SK-N-SH treated with all-trans-retinoic acid at 6 μM for 48 hours (cell line): ENCODE results near the gene PCDHGA11.

Experiments used
- ATAC-seq: fragments of 200-7000 bp; cut with Tn5 transposase; 3 replicates; pipeline ENCODE4 v1.9.1; 2020; ENCODE audit warnings: mild to moderate bottlenecking, moderate library complexity
- ARNTL ChIP-seq: fragments of 450-650 bp; formaldehyde crosslinking; IDR thresholded peaks from 2 replicates; pipeline ENCODE4 v1.5.0; 2020; ENCODE audit warnings: low read depth, mild to moderate bottlenecking, moderate library complexity, borderline replicate concordance
- BACH2 ChIP-seq: fragments of 250-450 bp; sonication (Bioruptor Pico); IDR thresholded peaks from 2 replicates; pipeline ENCODE4 v1.9.0; 2021; ENCODE audit warnings: mild to moderate bottlenecking, borderline replicate concordance
- CREB5 ChIP-seq: fragments of 250-450 bp; sonication (Bioruptor Pico); IDR thresholded peaks from 2 replicates; pipeline ENCODE4 v1.5.1; 2020; ENCODE audit warnings: low read depth, mild to moderate bottlenecking, moderate library complexity
- CSDC2 ChIP-seq: fragments of 250-450 bp; sonication (Bioruptor Pico); IDR thresholded peaks from 2 replicates; pipeline ENCODE4 v1.5.0; 2020; ENCODE audit warnings: mild to moderate bottlenecking, moderate library complexity
- CSRNP3 ChIP-seq: fragments of 250-450 bp; sonication (Bioruptor Pico); IDR thresholded peaks from 2 replicates; pipeline ENCODE4 v1.5.1; 2021; ENCODE audit warnings: mild to moderate bottlenecking, moderate library complexity
- ESRRG ChIP-seq: fragments of 250-450 bp; sonication (Bioruptor Pico); IDR thresholded peaks from 2 replicates; pipeline ENCODE4 v1.6.1; 2021; ENCODE audit warnings: mild to moderate bottlenecking
- ISL1 ChIP-seq: fragments of 250-450 bp; sonication (Bioruptor Pico); IDR thresholded peaks from 2 replicates; pipeline ENCODE4 v2.1.2; 2022; ENCODE audit warnings: mild to moderate bottlenecking, moderate library complexity
- OSR1 ChIP-seq: fragments of 250-450 bp; sonication (Bioruptor Pico); IDR thresholded peaks from 2 replicates; pipeline ENCODE4 v1.8.0; 2022; ENCODE audit warnings: moderate library complexity, mild to moderate bottlenecking, inconsistent platforms
- PATZ1 ChIP-seq: fragments of 250-450 bp; sonication (Bioruptor Pico); IDR thresholded peaks from 2 replicates; pipeline ENCODE4 v1.8.0; 2020; ENCODE audit warnings: mild to moderate bottlenecking, moderate library complexity, borderline replicate concordance
- PPARA ChIP-seq: fragments of 250-450 bp; sonication (Bioruptor Pico); IDR thresholded peaks from 2 replicates; pipeline ENCODE4 v1.5.0; 2020; ENCODE audit warnings: mild to moderate bottlenecking, borderline replicate concordance
- RARB ChIP-seq: fragments of 250-450 bp; sonication (Bioruptor Pico); IDR thresholded peaks from 2 replicates; pipeline ENCODE4 v1.8.0; 2021; ENCODE audit warnings: mild to moderate bottlenecking, moderate library complexity
- SNAI2 ChIP-seq: fragments of 250-450 bp; sonication (Bioruptor Pico); IDR thresholded peaks from 2 replicates; pipeline ENCODE4 v1.5.0; 2020; ENCODE audit warnings: mild to moderate bottlenecking, moderate library complexity
- TCF4 ChIP-seq: fragments of 250-450 bp; sonication (Bioruptor Pico); IDR thresholded peaks from 2 replicates; pipeline ENCODE4 v1.8.0; 2021; ENCODE audit warnings: mild to moderate bottlenecking, moderate library complexity, borderline replicate concordance
- TOX ChIP-seq: fragments of 250-450 bp; sonication (Bioruptor Pico); IDR thresholded peaks from 2 replicates; pipeline ENCODE4 v1.8.0; 2021; ENCODE audit warnings: mild to moderate bottlenecking, moderate library complexity, borderline replicate concordance
- TSHZ2 ChIP-seq: fragments of 250-450 bp; sonication (Bioruptor Pico); IDR thresholded peaks from 2 replicates; pipeline ENCODE4 v1.5.0; 2020; ENCODE audit warnings: mild to moderate bottlenecking, moderate library complexity
- ZC3H10 ChIP-seq: fragments of 250-450 bp; sonication (Bioruptor Pico); IDR thresholded peaks from 2 replicates; pipeline ENCODE4 v1.5.1; 2021; ENCODE audit warnings: mild to moderate bottlenecking, moderate library complexity
- ZFP3 ChIP-seq: fragments of 250-450 bp; sonication (Bioruptor Pico); IDR thresholded peaks from 2 replicates; pipeline ENCODE4 v1.5.0; 2020; ENCODE audit warnings: mild to moderate bottlenecking, moderate library complexity
- ZFP30 ChIP-seq: fragments of 450-650 bp; formaldehyde crosslinking; IDR thresholded peaks from 2 replicates; pipeline ENCODE4 v1.5.0; 2022; ENCODE audit warnings: mild to moderate bottlenecking, moderate library complexity
- ZNF565 ChIP-seq: fragments of 450-650 bp; formaldehyde crosslinking; conservative IDR thresholded peaks from 2 replicates; pipeline ENCODE4 v1.5.0; 2020; ENCODE audit warnings: low read depth, mild to moderate bottlenecking, moderate library complexity
- ZNF70 ChIP-seq: fragments of 450-650 bp; formaldehyde crosslinking; IDR thresholded peaks from 2 replicates; pipeline ENCODE4 v1.5.0; 2020; ENCODE audit warnings: mild to moderate bottlenecking, moderate library complexity
- ZNF8 ChIP-seq: fragments of 450-650 bp; formaldehyde crosslinking; IDR thresholded peaks from 2 replicates; pipeline ENCODE4 v1.5.0; 2020; ENCODE audit warnings: mild to moderate bottlenecking, moderate library complexity

The PCDHGA11 gene

GRCh38 chr5:141419074-141419880 lies 1.6 kb upstream of the PCDHGA11 start:
- ATAC-seq, result no peak

GRCh38 chr5:141421489-141421855 lies 621 bp downstream of the PCDHGA11 start:
- no peak for ATAC-seq
- no peak for TF ChIP-seq PATZ1 (CRISPR knock-in tag)
- TF ChIP-seq OSR1 (CRISPR knock-in tag), result no peak
- no peak for TF ChIP-seq ISL1 (CRISPR knock-in tag)
- TF ChIP-seq ZC3H10 (CRISPR knock-in tag), result no peak
- TF ChIP-seq BACH2 (CRISPR knock-in tag), result no peak
- no peak for TF ChIP-seq ZFP30 (CRISPR knock-in tag)
- no peak for TF ChIP-seq TOX
- no peak for TF ChIP-seq PPARA (CRISPR knock-in tag)
- no peak for TF ChIP-seq ZNF8 (CRISPR knock-in tag)
- TF ChIP-seq CSRNP3 (CRISPR knock-in tag), result no peak
- no peak for TF ChIP-seq SNAI2
- TF ChIP-seq TCF4 (CRISPR knock-in tag), result no peak
- TF ChIP-seq ZNF565 (CRISPR knock-in tag), result no peak
- no peak for TF ChIP-seq TSHZ2 (CRISPR knock-in tag)
- TF ChIP-seq CSDC2 (CRISPR knock-in tag), result no peak
- TF ChIP-seq ZNF70 (CRISPR knock-in tag), result no peak
- TF ChIP-seq ZFP3 (CRISPR knock-in tag), result no peak
- TF ChIP-seq ESRRG (CRISPR knock-in tag), result no peak
- TF ChIP-seq CREB5 (CRISPR knock-in tag), result no peak
- TF ChIP-seq, all 23 proteins: peak for 0

More at GRCh38 chr5:141419074-141419880, 1.6 kb upstream of the PCDHGA11 start:
- TF ChIP-seq ZC3H10 (CRISPR knock-in tag), result no peak
- no peak for TF ChIP-seq PPARA (CRISPR knock-in tag)
- TF ChIP-seq TCF4 (CRISPR knock-in tag), result no peak
- TF ChIP-seq, all 23 proteins: peak for 0

- ATAC-seq, result no peak
- TF ChIP-seq CREB5 (CRISPR knock-in tag), result no peak
- TF ChIP-seq RARB (CRISPR knock-in tag), result no peak
- TF ChIP-seq ISL1 (CRISPR knock-in tag), result no peak
- no peak for TF ChIP-seq CSDC2 (CRISPR knock-in tag)
- TF ChIP-seq ZC3H10 (CRISPR knock-in tag), result no peak
- no peak for TF ChIP-seq TOX
- TF ChIP-seq ZNF565 (CRISPR knock-in tag), result no peak
- no peak for TF ChIP-seq OSR1 (CRISPR knock-in tag)
- no peak for TF ChIP-seq TCF4 (CRISPR knock-in tag)
- no peak for TF ChIP-seq PATZ1 (CRISPR knock-in tag)
- no peak for TF ChIP-seq ZNF70 (CRISPR knock-in tag)
- no peak for TF ChIP-seq TSHZ2 (CRISPR knock-in tag)
- TF ChIP-seq ARNTL (CRISPR knock-in tag), result no peak
- TF ChIP-seq SNAI2, result no peak
Measured at GRCh38 chr5:141422742-141423291, 2.0 kb downstream of the PCDHGA11 start.
